Measurements from ENCODE around the gene VTI1B. TPM values are rescaled to one million over a fixed set of nuclear protein-coding genes. Genes with fewer than 3 reads are reported as not detected.

VTI1B gene
- total RNA-seq, 3 donors from 2014 or later (not counting 1 experiment from before 2014, with no cell fraction given): 47.5 to 77.1 (median 57.9) TPM

DNA sequence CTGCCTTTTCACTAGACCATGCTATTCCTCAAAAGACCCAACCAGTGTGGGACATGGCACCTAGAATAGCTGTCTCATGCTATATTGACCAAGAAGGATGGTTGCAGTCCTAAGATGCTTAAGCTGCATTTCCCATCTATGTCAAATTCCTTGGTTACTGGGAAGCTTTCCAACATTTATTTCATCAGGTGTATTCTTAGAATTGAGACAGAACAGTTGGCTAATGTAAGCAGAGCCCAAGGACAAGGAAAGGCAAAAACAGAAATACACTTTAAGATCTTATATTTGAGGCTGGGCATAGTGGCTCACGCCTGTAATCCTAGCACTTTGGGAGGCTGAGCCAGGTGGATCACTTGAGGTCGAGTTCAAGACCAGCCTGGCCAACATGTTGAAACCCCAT is 30.0 kb downstream of the VTI1B start:
- no peak for DNase-seq
- Mint-ChIP-seq H3K36me3 (peaks cover 1% of the 10 kb centered on the region), H3K4me3 (no peak overlapping the region), H3K27ac (peak overlapping the region; percentile 43 to 50), H3K27me3 (ENCODE audit: low read depth in 2 of 2) (no peaks in the 10 kb centered on the region), H3K4me1 (peaks cover 0 to 5% of the 10 kb centered on the region in 2 donors), H3K9me3 (no peaks in the 10 kb centered on the region)
- TF ChIP-seq, protein P1, sequence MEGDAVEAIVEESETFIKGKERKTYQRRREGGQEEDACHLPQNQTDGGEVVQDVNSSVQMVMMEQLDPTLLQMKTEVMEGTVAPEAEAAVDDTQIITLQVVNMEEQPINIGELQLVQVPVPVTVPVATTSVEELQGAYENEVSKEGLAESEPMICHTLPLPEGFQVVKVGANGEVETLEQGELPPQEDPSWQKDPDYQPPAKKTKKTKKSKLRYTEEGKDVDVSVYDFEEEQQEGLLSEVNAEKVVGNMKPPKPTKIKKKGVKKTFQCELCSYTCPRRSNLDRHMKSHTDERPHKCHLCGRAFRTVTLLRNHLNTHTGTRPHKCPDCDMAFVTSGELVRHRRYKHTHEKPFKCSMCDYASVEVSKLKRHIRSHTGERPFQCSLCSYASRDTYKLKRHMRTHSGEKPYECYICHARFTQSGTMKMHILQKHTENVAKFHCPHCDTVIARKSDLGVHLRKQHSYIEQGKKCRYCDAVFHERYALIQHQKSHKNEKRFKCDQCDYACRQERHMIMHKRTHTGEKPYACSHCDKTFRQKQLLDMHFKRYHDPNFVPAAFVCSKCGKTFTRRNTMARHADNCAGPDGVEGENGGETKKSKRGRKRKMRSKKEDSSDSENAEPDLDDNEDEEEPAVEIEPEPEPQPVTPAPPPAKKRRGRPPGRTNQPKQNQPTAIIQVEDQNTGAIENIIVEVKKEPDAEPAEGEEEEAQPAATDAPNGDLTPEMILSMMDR (IDR thresholded peaks at IDR 0.05): no peak
- 97% methylated on average over 2 of the region's 2 CpGs for WGBS (ENCODE audit: insufficient coverage)
- H3K4me1 ChIP-seq (ENCODE audit: control insufficient read depth, insufficient read depth, low read length): no peaks in the 10 kb centered on the region
- intact Hi-C loops (cut with micrococcal nuclease): no loop called here
- peaks cover 32% of the 10 kb centered on the region for H3K36me3 ChIP-seq (ENCODE audit: control insufficient read depth, insufficient read depth, low read length)
- no peak overlapping the region for H3K27ac ChIP-seq (ENCODE audit: low read length)
- ATAC-seq: no peak
- no peaks in the 10 kb centered on the region for H3K9me3 ChIP-seq (ENCODE audit: control insufficient read depth, insufficient read depth, low read length)
- no peaks in the 10 kb centered on the region for H3K27me3 ChIP-seq (ENCODE audit: control insufficient read depth, insufficient read depth, low read length)
- H3K4me3 ChIP-seq (ENCODE audit: low read length): no peak overlapping the region

DNA sequence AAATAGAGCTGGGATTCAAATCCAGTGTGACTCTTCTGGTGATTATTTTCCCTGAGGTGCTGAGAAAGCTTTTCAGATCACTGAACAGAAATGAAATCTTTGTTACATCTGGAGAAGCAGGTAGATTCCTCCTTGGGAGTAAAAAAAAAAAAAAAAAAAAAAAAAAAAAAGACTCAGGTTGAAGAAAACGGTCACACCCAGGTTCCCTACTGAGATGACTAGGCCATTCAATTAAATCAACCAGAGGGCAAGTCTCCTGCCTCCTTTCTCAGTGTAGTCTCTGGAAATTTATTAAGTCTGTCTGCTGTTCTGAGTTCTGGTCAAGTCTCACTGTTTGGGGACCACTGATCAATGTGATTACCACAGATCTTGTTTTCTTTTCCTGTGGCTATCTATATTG is 30.7 kb downstream of the VTI1B start:
- DNase-seq: no peak
- Mint-ChIP-seq H3K27ac (peak overlapping the region; percentile 50 to 56), H3K4me1 (peaks cover 0 to 5% of the 10 kb centered on the region in 2 donors), H3K36me3 (no peaks in the 10 kb centered on the region), H3K9me3 (no peaks in the 10 kb centered on the region), H3K4me3 (no peak overlapping the region), H3K27me3 (ENCODE audit: low read depth in 2 of 2) (no peaks in the 10 kb centered on the region)
- no peak overlapping the region for H3K27ac ChIP-seq (ENCODE audit: low read length)
- no peaks in the 10 kb centered on the region for H3K9me3 ChIP-seq (ENCODE audit: control insufficient read depth, insufficient read depth, low read length)
- WGBS (ENCODE audit: insufficient coverage): 100% methylated on average over 1 of the region's 1 CpG
- peaks cover 25% of the 10 kb centered on the region for H3K36me3 ChIP-seq (ENCODE audit: control insufficient read depth, insufficient read depth, low read length)
- TF ChIP-seq, protein P1 (IDR thresholded peaks at IDR 0.05): no peak
- H3K27me3 ChIP-seq (ENCODE audit: control insufficient read depth, insufficient read depth, low read length): no peaks in the 10 kb centered on the region
- no peak overlapping the region for H3K4me3 ChIP-seq (ENCODE audit: low read length)
- ATAC-seq: no peak
- intact Hi-C loops (cut with micrococcal nuclease): no loop called here
- H3K4me1 ChIP-seq (ENCODE audit: control insufficient read depth, insufficient read depth, low read length): no peaks in the 10 kb centered on the region

DNA sequence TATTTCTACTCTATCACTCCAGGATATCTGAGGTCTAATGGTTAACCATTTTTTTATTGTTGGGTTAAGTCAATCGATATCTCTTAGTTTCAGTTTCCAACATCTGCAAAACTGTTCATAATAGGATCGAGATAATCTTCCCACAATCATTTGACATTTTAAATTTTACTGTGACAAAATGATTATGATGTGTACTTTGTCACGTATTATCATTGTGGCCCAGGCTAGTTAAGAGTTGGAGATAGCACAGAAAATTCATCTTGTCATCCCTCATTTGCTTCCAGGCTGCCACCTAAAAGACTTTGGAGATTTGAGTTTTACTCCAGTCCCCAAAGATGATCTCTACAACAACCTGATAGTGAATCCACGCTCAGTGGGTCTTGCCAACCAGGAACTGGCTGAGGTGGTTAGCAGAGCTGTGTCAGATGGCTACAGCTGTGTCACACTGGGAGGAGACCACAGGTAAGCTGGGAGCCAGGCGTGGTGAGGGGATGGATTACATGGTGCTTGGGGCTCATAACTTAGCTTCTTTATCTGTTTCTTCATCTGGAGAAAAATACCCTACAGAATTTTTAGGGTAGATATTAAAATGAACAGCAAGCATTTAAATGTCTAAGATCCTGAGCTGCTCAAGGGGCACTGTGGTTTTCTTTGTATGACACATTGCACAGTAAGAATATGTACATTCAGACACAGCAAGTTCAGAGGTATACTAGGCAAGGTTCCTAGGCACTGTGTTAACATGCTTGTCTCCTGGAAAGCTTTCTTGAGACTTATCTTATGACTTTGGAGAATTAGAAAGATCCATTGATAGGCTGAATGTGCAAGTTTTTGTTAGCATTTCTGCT is 32.3 kb downstream of the VTI1B start:
- TF ChIP-seq, protein P1 (IDR thresholded peaks at IDR 0.05): no peak
- no peaks in the 10 kb centered on the region for H3K36me3 Mint-ChIP-seq
- no peaks in the 10 kb centered on the region for H3K9me3 Mint-ChIP-seq
- intact Hi-C loops (cut with micrococcal nuclease): no loop called here
- ATAC-seq (no peak), DNase-seq (no peak)
- peak overlapping the region; percentile 46 to 58 for H3K27ac Mint-ChIP-seq
- H3K4me3 ChIP-seq (ENCODE audit: low read length): no peak overlapping the region
- no peak overlapping the region for H3K27ac ChIP-seq (ENCODE audit: low read length)
- peaks cover 9% of the 10 kb centered on the region for H3K36me3 ChIP-seq (ENCODE audit: control insufficient read depth, insufficient read depth, low read length)
- no peaks in the 10 kb centered on the region for H3K27me3 Mint-ChIP-seq (ENCODE audit: low read depth in 2 of 2)
- no peaks in the 10 kb centered on the region for H3K9me3 ChIP-seq (ENCODE audit: control insufficient read depth, insufficient read depth, low read length)
- H3K4me3 Mint-ChIP-seq: no peak overlapping the region
- WGBS (ENCODE audit: insufficient coverage): 91% methylated on average over 1 of the region's 5 CpGs
- H3K4me1 ChIP-seq (ENCODE audit: control insufficient read depth, insufficient read depth, low read length): no peaks in the 10 kb centered on the region
- peaks cover 0 to 5% of the 10 kb centered on the region in 2 donors for H3K4me1 Mint-ChIP-seq
- H3K27me3 ChIP-seq (ENCODE audit: control insufficient read depth, insufficient read depth, low read length): no peaks in the 10 kb centered on the region

All from natural killer cell (primary cell).